Lower leg skin (tissue), 3 donors: ENCODE results near the gene OCA2.

ENCODE experiments used
- CTCF ChIP-seq, 3 donors: fragments of 450-650 bp; IDR thresholded peaks; one replicate each; pipeline ENCODE4 v1.5.1; 2016; ENCODE audit warnings: antibody characterized with exemption in 3 of 3, mild to moderate bottlenecking in 3 of 3, moderate library complexity in 2 of 3
- POLR2A ChIP-seq, 2 donors: fragments of 450-650 bp; IDR thresholded peaks; one replicate each; pipeline ENCODE4 v1.6.1; 2016 to 2017; ENCODE audit warnings: antibody characterized with exemption in 2 of 2, mild to moderate bottlenecking in 1 of 2, moderate library complexity in 1 of 2

GRCh38 chr15:28003302-28004037 is 95.6 kb downstream of the OCA2 start:
- TF ChIP-seq CTCF (IDR thresholded peaks at IDR 0.05): no peak
- TF ChIP-seq POLR2A (IDR thresholded peaks at IDR 0.05): no peak
